Spleen (tissue), 11 donors: ENCODE data around the gene SSH2. TPM values are rescaled to one million over a fixed set of nuclear protein-coding genes. Genes with fewer than 3 reads are reported as not detected.
"Not testable (repeated sequence)": the region's sequence is repeated elsewhere in the genome, so short reads cannot be mapped to it uniquely, and the experiment has no call there.

Experiments used
- DNase-seq: peaks from one replicate; pipeline ENCODE4 v3.0.0-alpha.2; 2020
- H3K27ac ChIP-seq, 8 donors: fragments of 200-600 bp; sonication (generic) in 7 of 8; 1 replicate in 4 of 8; 2 replicates in 4 of 8; pipeline versions ENCODE4 v1.5.0 to v1.8.0; 2016 to 2021; ENCODE audit warnings: inconsistent platforms in 4 of 8, mild to moderate bottlenecking in 4 of 8, moderate library complexity in 1 of 8
- H3K27me3 ChIP-seq, 7 donors: fragments of 200-600 bp; sonication (generic) in 6 of 7; replicated peaks in 1 of 7; 1 replicate in 4 of 7; 2 replicates in 3 of 7; pipeline versions ENCODE4 v1.5.0 to v1.8.0; 2016 to 2021; ENCODE audit warnings: inconsistent platforms in 3 of 7, mild to moderate bottlenecking in 1 of 7
- H3K36me3 ChIP-seq, 6 donors: fragments of 200-600 bp; sonication (generic) in 5 of 6; 1 replicate in 4 of 6; 2 replicates in 2 of 6; pipeline versions ENCODE4 v1.5.0 to v1.8.0; 2016 to 2021; ENCODE audit warnings: inconsistent platforms in 2 of 6
- H3K4me1 ChIP-seq, 6 donors: fragments of 200-600 bp; sonication (generic) in 5 of 6; 1 replicate in 3 of 6; 2 replicates in 3 of 6; pipeline versions ENCODE4 v1.5.0 to v1.8.0; 2016 to 2021; ENCODE audit warnings: inconsistent platforms in 3 of 6
- H3K4me3 ChIP-seq, 8 donors: fragments of 200-600 bp; sonication (generic) in 7 of 8; 1 replicate in 4 of 8; 2 replicates in 4 of 8; pipeline versions ENCODE4 v1.5.0 to v1.8.0; 2016 to 2021; ENCODE audit warnings: inconsistent platforms in 4 of 8, mild to moderate bottlenecking in 4 of 8, moderate library complexity in 2 of 8
- H3K9me3 ChIP-seq, 8 donors: fragments of 200-600 bp; sonication (generic) in 7 of 8; 1 replicate in 4 of 8; 2 replicates in 4 of 8; pipeline versions ENCODE4 v1.5.0 to v1.8.0; 2016 to 2021; ENCODE audit warnings: inconsistent platforms in 4 of 8
- POLR2A ChIP-seq, 3 donors: fragments of 450-650 bp; IDR thresholded peaks; one replicate each; pipeline ENCODE4 v1.5.1; 2017; ENCODE audit warnings: antibody characterized with exemption in 3 of 3, mild to moderate bottlenecking in 1 of 3
- POLR2AphosphoS5 ChIP-seq, 3 donors: sonication (generic); formaldehyde crosslinking; IDR thresholded peaks; one replicate each; pipeline ENCODE4 v1.5.1; 2017; ENCODE audit warnings: antibody characterized with exemption in 3 of 3
- WGBS, 5 donors: extraction: QIAGEN DNeasy Blood & Tissue Kit in 3 of 5; methylation state at CpG; one replicate each; pipeline versions ENCODE4 v1.1.5 to v1.1.7; 2013 to 2018; 5-methylcytosine and 5-hydroxymethylcytosine counted together
- intact Hi-C: fragments of 100-400 bp; cut with DNase I; formaldehyde crosslinking; loops from one replicate; pipeline ENCODE4 v1.15.0; 2023; ENCODE audit warnings: low total_unique reads
- polyA plus RNA-seq, 3 donors: library from polyadenylated mRNA; stranded (reverse); fragments of 200-250 nt; gene quantifications; one replicate each; pipeline ENCODE4 v1.2.1, GENCODE V29; 2013
- total RNA-seq, 7 donors: library from RNA; depleted of rRNA in 3 of 7; stranded (reverse); fragments of >200 nt in 3 of 7; fragmentation: NEBNext Ultra II Directional in 4 of 7; extraction: Animal tissue kit (Norgen Biotek cat#: 25700) in 4 of 7; gene quantifications; one replicate each; pipeline versions ENCODE4 v1.1.0 to v1.2.1, GENCODE V29; 2016 to 2021
- TF ChIP-seq, protein P1 (sequence below), 11 experiments: fragments of 200-600 bp in 7 of 11; fragments of 450-650 bp in 4 of 11; sonication (generic) in 4 of 11; IDR thresholded peaks in 8 of 11; conservative IDR thresholded peaks in 3 of 11; 1 replicate in 7 of 11; 2 replicates in 4 of 11; pipeline versions ENCODE4 v1.4.0 to v1.8.0; 2016 to 2021; ENCODE audit warnings: antibody characterized with exemption in 11 of 11, inconsistent platforms in 4 of 11, mild to moderate bottlenecking in 1 of 11
- donor health status: healthy with polysubstance abuse.
- donor health status: DM: no; HTN: no; CAD: no; lungs with moderate emphysema.
- donor health status: DM: no; HTN: no; CAD: no.
- donor health status: Bipolar disorder and iron deficiency.
- donor health status: healthy.
- donor health status: DM: no; HTN: no; CAD: no.
- donor health status: DM: yes; HTN: yes; CAD: no.

The SSH2 gene
- total and polyA plus RNA-seq, 10 donors, result 15.9 to 182 (median 113) TPM

DNA sequence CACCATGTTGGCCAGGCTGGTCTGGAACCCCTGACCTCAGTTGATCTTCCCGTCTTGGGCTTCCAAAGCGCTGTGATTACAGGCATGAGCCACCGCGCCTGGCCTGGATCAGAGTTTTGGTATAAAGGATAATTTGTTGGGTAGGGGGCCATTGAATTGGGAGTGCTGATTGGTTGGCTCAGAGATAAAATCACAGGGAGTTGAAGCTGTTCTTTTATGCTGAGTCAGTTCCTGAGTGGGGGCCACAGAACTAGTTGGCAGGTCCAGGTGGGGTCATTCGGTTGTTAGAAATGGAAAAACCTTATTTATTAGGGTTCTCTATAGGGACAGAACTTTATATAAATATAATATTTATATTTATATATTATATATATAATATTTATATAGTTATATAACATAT is 147.1 kb downstream of the SSH2 start:
- intact Hi-C loops, result no loop called here
- DNase-seq, result no peak
- 89 to 93% (median 91%) methylated on average over 5 of the region's 5 CpGs for WGBS, 5 donors

DNA sequence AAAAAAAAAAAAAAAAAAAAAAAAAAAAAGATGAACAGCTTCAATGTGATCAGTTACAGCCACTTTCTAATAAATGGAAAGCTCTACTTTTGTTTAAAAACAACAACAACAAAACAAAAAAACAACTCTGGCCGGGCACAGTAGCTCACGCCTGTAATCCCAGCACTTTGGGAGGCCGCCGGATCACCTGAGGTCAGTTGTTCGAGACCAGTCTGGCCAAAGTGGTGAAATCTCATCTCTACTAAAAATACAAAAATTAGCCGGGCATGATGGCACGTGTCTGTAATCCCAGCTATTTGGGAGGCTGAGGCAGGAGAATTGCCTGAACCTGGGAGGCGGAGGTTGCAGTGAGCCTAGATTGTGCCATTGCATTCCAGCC is 150.2 kb downstream of the SSH2 start:
- DNase-seq, H3K27me3 ChIP-seq, H3K9me3 ChIP-seq, H3K4me3 ChIP-seq: not testable (repeated sequence)
- peaks cover 6 to 20% (median 9%) of the 10 kb centered on the region in 6 donors for H3K4me1 ChIP-seq
- H3K36me3 ChIP-seq, result peaks cover 0 to 10% (median 0%) of the 10 kb centered on the region in 6 donors
- WGBS, 5 donors, result 89 to 96% (median 93%) methylated on average over 8 of the region's 8 CpGs
- intact Hi-C loops, result loop anchor here (5.0 kb wide), 1 partner anchor 142 kb away; no protein-coding TSS in a partner anchor
- peak overlapping the region in 2 of 8 donors; percentile 32 to 59 for H3K27ac ChIP-seq

More for the DNA sequence above, 147.1 kb downstream of the SSH2 start:
- H3K27ac ChIP-seq, result no peak overlapping the region
- TF ChIP-seq POLR2A (IDR thresholded peaks at IDR 0.05) (no peak), POLR2AphosphoS5 (IDR thresholded peaks at IDR 0.05) (no peak)
- TF ChIP-seq, protein P1, sequence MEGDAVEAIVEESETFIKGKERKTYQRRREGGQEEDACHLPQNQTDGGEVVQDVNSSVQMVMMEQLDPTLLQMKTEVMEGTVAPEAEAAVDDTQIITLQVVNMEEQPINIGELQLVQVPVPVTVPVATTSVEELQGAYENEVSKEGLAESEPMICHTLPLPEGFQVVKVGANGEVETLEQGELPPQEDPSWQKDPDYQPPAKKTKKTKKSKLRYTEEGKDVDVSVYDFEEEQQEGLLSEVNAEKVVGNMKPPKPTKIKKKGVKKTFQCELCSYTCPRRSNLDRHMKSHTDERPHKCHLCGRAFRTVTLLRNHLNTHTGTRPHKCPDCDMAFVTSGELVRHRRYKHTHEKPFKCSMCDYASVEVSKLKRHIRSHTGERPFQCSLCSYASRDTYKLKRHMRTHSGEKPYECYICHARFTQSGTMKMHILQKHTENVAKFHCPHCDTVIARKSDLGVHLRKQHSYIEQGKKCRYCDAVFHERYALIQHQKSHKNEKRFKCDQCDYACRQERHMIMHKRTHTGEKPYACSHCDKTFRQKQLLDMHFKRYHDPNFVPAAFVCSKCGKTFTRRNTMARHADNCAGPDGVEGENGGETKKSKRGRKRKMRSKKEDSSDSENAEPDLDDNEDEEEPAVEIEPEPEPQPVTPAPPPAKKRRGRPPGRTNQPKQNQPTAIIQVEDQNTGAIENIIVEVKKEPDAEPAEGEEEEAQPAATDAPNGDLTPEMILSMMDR (IDR thresholded peaks at IDR 0.05 in 8 of 11, conservative IDR thresholded peaks at IDR 0.05 in 3 of 11), result no peak
- no peaks in the 10 kb centered on the region for H3K27me3 ChIP-seq
- no peak overlapping the region for H3K4me3 ChIP-seq
- H3K4me1 ChIP-seq, result peaks cover 6 to 24% (median 9%) of the 10 kb centered on the region in 6 donors
- H3K9me3 ChIP-seq, result no peaks in the 10 kb centered on the region
- H3K36me3 ChIP-seq, result peaks cover 0 to 10% (median 0%) of the 10 kb centered on the region in 6 donors

DNA sequence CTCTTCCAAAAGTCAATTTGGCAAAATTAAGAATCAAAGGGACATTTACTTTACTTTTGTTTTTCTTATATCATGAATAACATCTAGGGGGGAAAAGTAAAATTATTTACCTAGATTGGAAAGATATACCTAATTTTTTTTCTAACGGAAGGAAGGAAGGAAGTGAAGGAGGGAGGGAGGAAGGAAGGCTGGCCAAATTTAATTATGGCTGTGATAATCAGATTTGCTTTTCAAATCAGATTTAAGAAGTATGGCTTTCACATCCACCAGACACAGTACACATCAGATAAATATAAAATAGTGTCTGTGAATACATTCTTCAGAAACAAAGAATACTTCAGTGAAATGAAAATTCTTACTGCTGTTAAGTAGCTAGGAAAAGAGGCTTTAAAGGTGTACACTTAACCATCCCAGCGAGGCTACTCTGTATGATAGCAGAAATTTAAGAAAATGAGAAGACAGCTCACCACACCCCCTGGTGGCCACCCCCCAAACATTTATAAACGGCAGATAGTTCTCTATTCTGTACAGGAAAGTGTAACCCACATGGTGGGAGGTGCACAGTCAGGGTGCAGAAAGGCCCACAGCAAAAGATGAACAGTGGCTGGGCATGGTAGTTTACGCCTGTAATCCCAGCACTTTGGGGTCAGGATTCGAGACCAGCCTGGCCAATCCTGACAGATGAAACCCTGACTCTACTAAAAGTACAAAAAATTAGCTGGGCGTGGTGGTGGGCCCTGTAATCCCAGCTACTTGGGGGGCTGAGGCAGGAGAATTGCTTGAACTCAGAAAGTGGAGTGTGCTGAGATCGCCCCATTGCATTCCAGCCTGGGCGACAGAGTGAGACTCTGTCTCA is 150.8 kb downstream of the SSH2 start:
- no peaks in the 10 kb centered on the region for H3K9me3 ChIP-seq
- H3K27ac ChIP-seq, result peak overlapping the region in 4 of 8 donors; percentile 32 to 59 (median 42)
- DNase-seq, result peak; percentile 88
- intact Hi-C loops, result loop anchor here (5.0 kb wide), 1 partner anchor 142 kb away; no protein-coding TSS in a partner anchor
- H3K27me3 ChIP-seq, result no peaks in the 10 kb centered on the region
- H3K36me3 ChIP-seq, result peaks cover 0 to 10% (median 0%) of the 10 kb centered on the region in 6 donors
- 34 to 44% (median 38%) methylated on average over 8 of the region's 8 CpGs for WGBS, 5 donors
- TF ChIP-seq POLR2A (IDR thresholded peaks at IDR 0.05) (no peak), POLR2AphosphoS5 (IDR thresholded peaks at IDR 0.05) (peak in 1 of 3 donors; percentile 80)
- TF ChIP-seq, protein P1 (IDR thresholded peaks at IDR 0.05 in 8 of 11, conservative IDR thresholded peaks at IDR 0.05 in 3 of 11), result peak; percentile 61 to 88 (median 83)
- peaks cover 6 to 20% (median 9%) of the 10 kb centered on the region in 6 donors for H3K4me1 ChIP-seq
- H3K4me3 ChIP-seq, result no peak overlapping the region

DNA sequence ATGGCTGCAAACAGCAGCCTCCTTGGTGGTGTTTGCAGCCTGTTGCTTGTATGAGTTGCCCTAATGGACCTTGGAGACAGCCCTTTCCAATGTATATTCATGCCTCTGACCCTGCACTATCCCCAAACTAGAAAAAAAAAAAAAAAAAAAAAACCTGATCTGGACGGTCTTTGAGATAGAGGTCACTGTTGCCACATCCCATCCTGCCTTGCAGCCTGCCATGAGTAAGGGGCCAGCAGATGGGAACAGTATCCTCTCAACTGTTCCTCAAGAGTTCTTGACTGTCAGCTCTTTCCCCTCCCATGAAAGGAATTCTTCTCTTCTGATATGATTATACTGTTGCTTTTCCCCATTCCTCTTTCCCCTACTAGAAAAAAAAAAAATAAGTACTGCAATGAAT is 152.4 kb downstream of the SSH2 start:
- H3K4me1 ChIP-seq, result peaks cover 6 to 20% (median 9%) of the 10 kb centered on the region in 6 donors
- H3K27me3 ChIP-seq, result no peaks in the 10 kb centered on the region
- H3K27ac ChIP-seq, result peak overlapping the region in 1 of 8 donors; percentile 11
- 53 to 82% (median 73%) methylated on average over 1 of the region's 1 CpG for WGBS, 5 donors
- no peak overlapping the region for H3K4me3 ChIP-seq
- TF ChIP-seq POLR2A (IDR thresholded peaks at IDR 0.05), result no peak
- TF ChIP-seq, protein P1 (IDR thresholded peaks at IDR 0.05 in 8 of 11, conservative IDR thresholded peaks at IDR 0.05 in 3 of 11), result no peak
- TF ChIP-seq POLR2AphosphoS5 (IDR thresholded peaks at IDR 0.05), result no peak
- no peaks in the 10 kb centered on the region for H3K9me3 ChIP-seq
- no peak for DNase-seq
- intact Hi-C loops, result loop anchor here (5.0 kb wide), 1 partner anchor 140 kb away; no protein-coding TSS in a partner anchor
- peaks cover 0 to 2% (median 0%) of the 10 kb centered on the region in 6 donors for H3K36me3 ChIP-seq
